ENCODE data around the gene PLCB2. TPM values are rescaled to one million over a fixed set of nuclear protein-coding genes. Genes with fewer than 3 reads are reported as not detected.
A peak's percentile ranks its signal among the peaks of the same experiment; 100 is the strongest.

PLCB2 gene
- total RNA-seq, 2 donors from 2014 or later: 17.7 to 32.4 TPM

GRCh38 chr15:40320931-40321371, 13.2 kb upstream of the PLCB2 start:
- no peaks in the 10 kb centered on the region for H3K27me3 ChIP-seq (replicated peaks; ENCODE audit: insufficient read depth)
- ATAC-seq (ENCODE audit: insufficient number of reproducible peaks, low FRiP score, low read depth) (peak; percentile 38), DNase-seq (ENCODE audit: low spot score) (no peak)
- peak; percentile 94 for TF ChIP-seq CTCF (IDR thresholded peaks at IDR 0.05)
- peaks cover 8 to 23% of the 10 kb centered on the region in 2 donors for H3K4me1 ChIP-seq (ENCODE audit: control insufficient read depth in 1 of 2, low read depth in 2 of 2)
- H3K9me3 ChIP-seq: no peaks in the 10 kb centered on the region
- H3K36me3 ChIP-seq: no peaks in the 10 kb centered on the region
- peak overlapping the region; percentile 11 to 83 for H3K27ac ChIP-seq
- no peak overlapping the region for H3K4me3 ChIP-seq

GRCh38 chr15:40320409-40320808, 12.7 kb upstream of the PLCB2 start:
- peaks cover 3 to 18% of the 10 kb centered on the region in 2 donors for H3K4me1 ChIP-seq (ENCODE audit: control insufficient read depth in 1 of 2, low read depth in 2 of 2)
- H3K27ac ChIP-seq: no peak overlapping the region
- H3K4me3 ChIP-seq: no peak overlapping the region
- H3K9me3 ChIP-seq: no peaks in the 10 kb centered on the region
- H3K27me3 ChIP-seq (replicated peaks; ENCODE audit: insufficient read depth): no peaks in the 10 kb centered on the region
- DNase-seq (ENCODE audit: low spot score): no peak
- H3K36me3 ChIP-seq: no peaks in the 10 kb centered on the region
- no peak for ATAC-seq (ENCODE audit: insufficient number of reproducible peaks, low FRiP score, low read depth)
- no peak for TF ChIP-seq CTCF (IDR thresholded peaks at IDR 0.05)

GRCh38 chr15:40317580-40317979, 9.8 kb upstream of the PLCB2 start:
- Histone ChIP-seq H3K27me3 (replicated peaks; ENCODE audit: insufficient read depth) (no peaks in the 10 kb centered on the region), H3K9me3 (no peaks in the 10 kb centered on the region), H3K36me3 (no peaks in the 10 kb centered on the region), H3K4me1 (ENCODE audit: control insufficient read depth in 1 of 2, low read depth in 2 of 2) (peaks cover 4 to 24% of the 10 kb centered on the region in 2 donors), H3K27ac (no peak overlapping the region), H3K4me3 (no peak overlapping the region)
- ATAC-seq (ENCODE audit: insufficient number of reproducible peaks, low FRiP score, low read depth): no peak
- TF ChIP-seq CTCF (IDR thresholded peaks at IDR 0.05): no peak
- DNase-seq (ENCODE audit: low spot score): no peak

- no peak for TF ChIP-seq CTCF (IDR thresholded peaks at IDR 0.05)
- Histone ChIP-seq H3K4me1 (ENCODE audit: control insufficient read depth in 1 of 2, low read depth in 2 of 2) (peaks cover 4 to 18% of the 10 kb centered on the region in 2 donors), H3K4me3 (no peak overlapping the region), H3K27me3 (replicated peaks; ENCODE audit: insufficient read depth) (no peaks in the 10 kb centered on the region), H3K9me3 (no peaks in the 10 kb centered on the region), H3K27ac (no peak overlapping the region), H3K36me3 (no peaks in the 10 kb centered on the region)
- ATAC-seq (ENCODE audit: insufficient number of reproducible peaks, low FRiP score, low read depth) (no peak), DNase-seq (ENCODE audit: low spot score) (no peak)
These were observed 9.2 kb upstream of the PLCB2 start for GRCh38 chr15:40316931-40317330.

- DNase-seq (ENCODE audit: low spot score): no peak
- TF ChIP-seq CTCF (IDR thresholded peaks at IDR 0.05): no peak
- H3K4me1 ChIP-seq (ENCODE audit: control insufficient read depth in 1 of 2, low read depth in 2 of 2): peaks cover 4 to 15% of the 10 kb centered on the region in 2 donors
- no peaks in the 10 kb centered on the region for H3K27me3 ChIP-seq (replicated peaks; ENCODE audit: insufficient read depth)
- H3K36me3 ChIP-seq: no peaks in the 10 kb centered on the region
- no peak overlapping the region for H3K27ac ChIP-seq
- no peak overlapping the region for H3K4me3 ChIP-seq
- ATAC-seq (ENCODE audit: insufficient number of reproducible peaks, low FRiP score, low read depth): no peak
- H3K9me3 ChIP-seq: no peaks in the 10 kb centered on the region
These were observed 7.1 kb upstream of the PLCB2 start for GRCh38 chr15:40314723-40315276.

Data from thoracic aorta (tissue), 2 donors.